ENCODE measurements around the gene KYAT1. TPM values are rescaled to one million over a fixed set of nuclear protein-coding genes. Genes with fewer than 3 reads are reported as not detected.

KYAT1 gene
- total RNA-seq, 1 donor from 2014 or later: 10.1 TPM

DNA sequence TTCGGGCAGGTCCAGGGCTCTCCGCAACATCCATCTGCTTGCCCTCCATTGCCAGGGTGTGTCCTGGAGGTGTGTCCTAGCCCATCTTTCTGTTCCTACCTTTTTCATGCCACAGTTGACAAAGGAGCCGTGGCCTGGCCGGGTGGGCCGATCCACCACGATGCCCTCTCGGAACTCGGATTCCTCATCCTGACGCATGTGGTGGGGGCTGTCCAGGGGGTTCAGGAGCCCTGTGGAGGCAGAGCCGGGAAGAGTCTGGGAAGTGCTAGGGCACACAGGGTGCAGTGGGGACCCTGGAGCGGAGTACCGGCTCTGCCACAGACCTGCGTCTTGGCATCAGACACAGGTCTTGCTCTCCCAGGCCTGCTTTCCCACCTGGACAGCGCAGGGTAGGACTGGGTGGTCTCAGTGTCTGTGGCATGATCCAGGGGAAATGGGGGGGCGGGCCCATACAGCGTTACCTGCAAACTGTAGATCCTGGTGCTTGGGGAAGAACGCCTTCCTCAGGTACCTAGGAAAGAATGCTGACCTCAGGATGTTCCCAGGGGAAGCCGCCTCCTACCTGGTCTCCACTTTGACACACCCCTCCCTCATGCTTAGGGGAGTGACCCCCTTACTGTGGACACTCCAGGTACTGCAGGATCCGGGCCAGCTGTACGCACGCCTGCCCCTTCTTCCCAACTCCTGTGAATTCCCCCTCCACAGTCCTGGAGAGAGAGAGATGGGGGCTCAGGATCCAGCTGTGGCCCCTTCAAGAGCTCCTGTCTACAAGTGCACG lies 55.6 kb downstream of the KYAT1 start:
- no peak overlapping the region for H3K4me3 Mint-ChIP-seq (ENCODE audit: unreplicated experiment)
- Histone ChIP-seq H3K4me2 (ENCODE audit: low read length) (no peak overlapping the region), H2AFZ (ENCODE audit: low read depth, low read length) (no peak overlapping the region), H3K4me1 (ENCODE audit: insufficient read depth, low read length) (peaks cover 7% of the 10 kb centered on the region), H3K4me3 (ENCODE audit: insufficient read depth, low read depth, low read length) (no peak overlapping the region), H3K79me2 (ENCODE audit: insufficient read depth, low read length) (peaks cover 17% of the 10 kb centered on the region), H3K9ac (ENCODE audit: low read length) (no peak overlapping the region), H3K9me3 (ENCODE audit: insufficient read depth, low read depth, low read length) (no peaks in the 10 kb centered on the region), H3K27ac (ENCODE audit: low read depth, low read length) (no peak overlapping the region), H4K20me1 (ENCODE audit: insufficient read depth, low read length) (peaks cover 23% of the 10 kb centered on the region), H3K36me3 (ENCODE audit: insufficient read depth, low read length) (peaks cover 12% of the 10 kb centered on the region), H3K27me3 (ENCODE audit: insufficient read depth, low read length) (no peaks in the 10 kb centered on the region)
- no peak overlapping the region for H3K27ac Mint-ChIP-seq (ENCODE audit: unreplicated experiment)
- H3K4me1 Mint-ChIP-seq (ENCODE audit: low read depth, unreplicated experiment): peaks cover 5% of the 10 kb centered on the region
- TF ChIP-seq, protein P1, sequence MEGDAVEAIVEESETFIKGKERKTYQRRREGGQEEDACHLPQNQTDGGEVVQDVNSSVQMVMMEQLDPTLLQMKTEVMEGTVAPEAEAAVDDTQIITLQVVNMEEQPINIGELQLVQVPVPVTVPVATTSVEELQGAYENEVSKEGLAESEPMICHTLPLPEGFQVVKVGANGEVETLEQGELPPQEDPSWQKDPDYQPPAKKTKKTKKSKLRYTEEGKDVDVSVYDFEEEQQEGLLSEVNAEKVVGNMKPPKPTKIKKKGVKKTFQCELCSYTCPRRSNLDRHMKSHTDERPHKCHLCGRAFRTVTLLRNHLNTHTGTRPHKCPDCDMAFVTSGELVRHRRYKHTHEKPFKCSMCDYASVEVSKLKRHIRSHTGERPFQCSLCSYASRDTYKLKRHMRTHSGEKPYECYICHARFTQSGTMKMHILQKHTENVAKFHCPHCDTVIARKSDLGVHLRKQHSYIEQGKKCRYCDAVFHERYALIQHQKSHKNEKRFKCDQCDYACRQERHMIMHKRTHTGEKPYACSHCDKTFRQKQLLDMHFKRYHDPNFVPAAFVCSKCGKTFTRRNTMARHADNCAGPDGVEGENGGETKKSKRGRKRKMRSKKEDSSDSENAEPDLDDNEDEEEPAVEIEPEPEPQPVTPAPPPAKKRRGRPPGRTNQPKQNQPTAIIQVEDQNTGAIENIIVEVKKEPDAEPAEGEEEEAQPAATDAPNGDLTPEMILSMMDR (IDR thresholded peaks at IDR 0.05; ENCODE audit: insufficient read depth, low read depth, low read length): no peak
- TF ChIP-seq EZH2 (IDR thresholded peaks at IDR 0.05; ENCODE audit: insufficient read depth, low read length): no peak
- H3K36me3 Mint-ChIP-seq (ENCODE audit: low read depth, unreplicated experiment): peaks cover 7% of the 10 kb centered on the region
- no peak for FAIRE-seq
- H3K9me3 Mint-ChIP-seq (ENCODE audit: unreplicated experiment): no peaks in the 10 kb centered on the region
- DNase-seq (ENCODE audit: low read depth): no peak
- H3K27me3 Mint-ChIP-seq (ENCODE audit: low read depth, unreplicated experiment): no peaks in the 10 kb centered on the region

DNA sequence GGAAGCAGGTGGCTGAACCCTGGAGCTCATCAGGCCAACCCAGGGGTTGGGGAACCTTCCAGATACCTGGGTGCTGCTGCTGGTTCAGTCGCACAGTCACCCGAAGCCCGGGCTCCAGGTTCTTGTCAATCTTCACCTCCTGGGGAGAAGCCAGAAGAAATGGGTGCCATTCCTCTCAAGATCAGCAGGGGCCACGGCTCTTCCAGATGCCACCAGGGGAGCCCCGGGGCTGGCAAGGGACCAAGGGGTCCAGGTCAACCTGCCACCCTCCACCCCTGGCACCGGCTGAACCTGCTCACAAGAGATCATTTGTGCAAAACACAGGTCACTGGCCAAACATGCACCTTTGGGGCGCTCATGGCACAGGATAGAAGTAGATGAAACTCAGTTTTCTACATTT lies 56.8 kb downstream of the KYAT1 start:
- Histone ChIP-seq H3K4me1 (ENCODE audit: insufficient read depth, low read length) (peaks cover 7% of the 10 kb centered on the region), H3K9ac (ENCODE audit: low read length) (no peak overlapping the region), H3K36me3 (ENCODE audit: insufficient read depth, low read length) (peaks cover 12% of the 10 kb centered on the region), H2AFZ (ENCODE audit: low read depth, low read length) (no peak overlapping the region), H3K4me3 (ENCODE audit: insufficient read depth, low read depth, low read length) (no peak overlapping the region), H4K20me1 (ENCODE audit: insufficient read depth, low read length) (peaks cover 32% of the 10 kb centered on the region), H3K27ac (ENCODE audit: low read depth, low read length) (no peak overlapping the region), H3K27me3 (ENCODE audit: insufficient read depth, low read length) (no peaks in the 10 kb centered on the region), H3K79me2 (ENCODE audit: insufficient read depth, low read length) (peaks cover 17% of the 10 kb centered on the region), H3K9me3 (ENCODE audit: insufficient read depth, low read depth, low read length) (no peaks in the 10 kb centered on the region), H3K4me2 (ENCODE audit: low read length) (no peak overlapping the region)
- H3K36me3 Mint-ChIP-seq (ENCODE audit: low read depth, unreplicated experiment): peaks cover 7% of the 10 kb centered on the region
- TF ChIP-seq, protein P1 (IDR thresholded peaks at IDR 0.05; ENCODE audit: insufficient read depth, low read depth, low read length): no peak
- H3K9me3 Mint-ChIP-seq (ENCODE audit: unreplicated experiment): no peaks in the 10 kb centered on the region
- peaks cover 5% of the 10 kb centered on the region for H3K4me1 Mint-ChIP-seq (ENCODE audit: low read depth, unreplicated experiment)
- H3K4me3 Mint-ChIP-seq (ENCODE audit: unreplicated experiment): no peak overlapping the region
- H3K27ac Mint-ChIP-seq (ENCODE audit: unreplicated experiment): no peak overlapping the region
- FAIRE-seq (no peak), DNase-seq (ENCODE audit: low read depth) (no peak)
- H3K27me3 Mint-ChIP-seq (ENCODE audit: low read depth, unreplicated experiment): no peaks in the 10 kb centered on the region

DNA sequence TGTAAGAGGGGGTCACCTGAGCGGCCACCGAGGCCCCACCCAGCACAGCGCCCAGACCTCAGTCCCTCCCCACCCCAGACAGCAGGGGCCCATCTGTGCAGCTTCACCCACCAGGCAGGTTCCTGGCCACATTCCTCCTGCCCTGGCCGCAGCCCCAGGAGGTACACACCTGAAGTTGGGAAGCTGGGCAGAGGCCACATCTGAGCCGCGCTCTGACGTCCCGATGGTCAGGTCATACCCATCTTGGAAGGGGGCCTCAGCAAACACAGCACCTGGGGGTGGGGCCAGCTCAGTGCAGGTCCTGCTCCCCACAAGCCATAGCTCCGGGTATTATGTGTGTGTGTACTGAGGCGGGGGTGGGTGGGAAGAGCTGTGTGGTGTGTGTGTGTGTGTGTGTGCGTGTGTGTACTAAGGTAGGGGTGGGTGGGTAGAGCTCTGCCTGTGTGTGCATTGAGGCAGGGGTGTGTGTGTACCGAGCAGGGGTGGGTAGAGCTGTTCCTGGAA lies 57.8 kb downstream of the KYAT1 start:
- Mint-ChIP-seq H3K36me3 (ENCODE audit: low read depth, unreplicated experiment) (peaks cover 7% of the 10 kb centered on the region), H3K27me3 (ENCODE audit: low read depth, unreplicated experiment) (no peaks in the 10 kb centered on the region), H3K4me3 (ENCODE audit: unreplicated experiment) (no peak overlapping the region), H3K4me1 (ENCODE audit: low read depth, unreplicated experiment) (peaks cover 5% of the 10 kb centered on the region), H3K9me3 (ENCODE audit: unreplicated experiment) (no peaks in the 10 kb centered on the region), H3K27ac (ENCODE audit: unreplicated experiment) (no peak overlapping the region)
- H3K4me2 ChIP-seq (ENCODE audit: low read length): no peak overlapping the region
- H2AFZ ChIP-seq (ENCODE audit: low read depth, low read length): no peak overlapping the region
- H3K9ac ChIP-seq (ENCODE audit: low read length): no peak overlapping the region
- no peaks in the 10 kb centered on the region for H3K27me3 ChIP-seq (ENCODE audit: insufficient read depth, low read length)
- FAIRE-seq: no peak
- H3K79me2 ChIP-seq (ENCODE audit: insufficient read depth, low read length): peaks cover 16% of the 10 kb centered on the region
- peaks cover 39% of the 10 kb centered on the region for H4K20me1 ChIP-seq (ENCODE audit: insufficient read depth, low read length)
- no peak overlapping the region for H3K27ac ChIP-seq (ENCODE audit: low read depth, low read length)
- peaks cover 12% of the 10 kb centered on the region for H3K4me1 ChIP-seq (ENCODE audit: insufficient read depth, low read length)
- TF ChIP-seq, protein P1 (IDR thresholded peaks at IDR 0.05; ENCODE audit: insufficient read depth, low read depth, low read length): no peak
- H3K9me3 ChIP-seq (ENCODE audit: insufficient read depth, low read depth, low read length): no peaks in the 10 kb centered on the region
- no peak for DNase-seq (ENCODE audit: low read depth)
- H3K4me3 ChIP-seq (ENCODE audit: insufficient read depth, low read depth, low read length): no peak overlapping the region
- peaks cover 12% of the 10 kb centered on the region for H3K36me3 ChIP-seq (ENCODE audit: insufficient read depth, low read length)
